ENCODE data around the gene LTBR.

Gene LTBR

GRCh38 chr12:6369916-6370575 lies 13.9 kb upstream of the LTBR start:
- no peak for DNase-seq

- no peak for DNase-seq
These were observed 13.4 kb upstream of the LTBR start for GRCh38 chr12:6370576-6370935.

- DNase-seq, result no peak
These were observed 12.8 kb upstream of the LTBR start for GRCh38 chr12:6370994-6371754.

- DNase-seq, result no peak
These were observed 11.5 kb upstream of the LTBR start for GRCh38 chr12:6372403-6373003.

GRCh38 chr12:6373022-6373787 lies 10.8 kb upstream of the LTBR start:
- no peak for DNase-seq

- no peak for DNase-seq
These were observed 9.8 kb upstream of the LTBR start for GRCh38 chr12:6374028-6374785.

- no peak for DNase-seq
These were observed 9.2 kb upstream of the LTBR start for GRCh38 chr12:6374786-6375160.

GRCh38 chr12:6375269-6376078 lies 8.5 kb upstream of the LTBR start, which contains the start of gene SCNN1A:
TSS of gene SCNN1A (minus strand) at chr12:6375563. CDS start at chr12:6374783, 780 bp downstream.
- no peak for DNase-seq

- no peak for DNase-seq
These were observed 7.7 kb upstream of the LTBR start for GRCh38 chr12:6376079-6376869.

- DNase-seq, result no peak
These were observed 6.9 kb upstream of the LTBR start for GRCh38 chr12:6376870-6377666.

GRCh38 chr12:6377667-6377994 lies 6.3 kb upstream of the LTBR start:
- no peak for DNase-seq

GRCh38 chr12:6378709-6379472 lies 5.1 kb upstream of the LTBR start:
- no peak for DNase-seq

GRCh38 chr12:6380141-6381121 lies 3.5 kb upstream of the LTBR start:
- no peak for DNase-seq

- DNase-seq, result no peak
These were observed 1.6 kb upstream of the LTBR start for GRCh38 chr12:6382371-6382770.

GRCh38 chr12:6382982-6383381 lies 980 bp upstream of the LTBR start:
- no peak for DNase-seq

- no peak for DNase-seq
These were observed 806 bp downstream of the LTBR start for GRCh38 chr12:6384499-6385436.

GRCh38 chr12:6386038-6386437 lies 2.1 kb downstream of the LTBR start:
- DNase-seq, result no peak

All from SIG-M5 (cell line).